ENCODE measurements around the gene LCE5A.
"Not testable (repeated sequence)": the region's sequence is repeated elsewhere in the genome, so short reads cannot be mapped to it uniquely, and the experiment has no call there.

The LCE5A gene, protein sequence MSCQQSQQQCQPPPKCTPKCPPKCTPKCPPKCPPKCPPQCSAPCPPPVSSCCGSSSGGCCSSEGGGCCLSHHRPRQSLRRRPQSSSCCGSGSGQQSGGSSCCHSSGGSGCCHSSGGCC

DNA sequence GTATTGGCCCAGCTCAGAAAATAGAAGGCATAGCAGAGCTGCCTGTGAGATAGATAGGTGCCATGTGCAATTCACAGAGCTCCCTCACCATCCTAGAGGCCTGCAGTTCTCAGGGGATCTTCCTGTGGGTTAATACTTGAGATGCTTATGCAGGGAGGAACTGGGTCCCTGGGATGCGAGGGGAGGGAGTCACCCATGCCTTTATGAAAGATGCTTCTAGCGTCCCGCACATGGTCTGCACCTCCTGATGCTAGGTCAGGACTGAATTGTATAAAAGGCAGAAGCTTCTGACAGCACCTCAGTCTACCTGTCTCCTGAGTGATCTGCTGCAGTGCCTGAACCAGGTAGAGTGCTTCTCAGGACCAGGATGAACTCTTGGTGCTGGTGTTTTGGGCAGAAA lies at the start of gene LCE5A:
Gene LCE5A, plus strand, starts transcription at position 301 of the 400 bp plus-strand sequence. CDS start 732 bp downstream, outside the sequence.
- no peak for ATAC-seq

DNA sequence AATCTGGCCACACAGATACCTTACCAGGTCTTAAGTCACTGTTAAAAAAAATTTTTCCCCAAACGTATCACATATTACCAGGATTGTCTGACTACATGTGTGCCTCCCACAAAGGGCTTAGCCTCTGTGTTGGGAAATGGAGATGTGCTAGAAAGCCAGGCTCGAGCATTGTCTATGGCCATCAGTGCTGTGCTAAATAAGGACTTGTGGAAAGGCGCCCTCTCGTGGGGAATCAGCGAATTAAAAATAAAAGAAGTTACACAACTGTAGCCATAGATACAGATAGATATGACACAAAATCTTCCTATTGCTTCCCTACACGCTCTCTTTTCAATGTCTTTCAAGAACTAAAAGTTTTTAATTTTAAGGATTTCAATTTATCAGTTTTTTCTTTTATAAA lies 49.1 kb upstream of the LCE5A start:
- ATAC-seq, result no peak

DNA sequence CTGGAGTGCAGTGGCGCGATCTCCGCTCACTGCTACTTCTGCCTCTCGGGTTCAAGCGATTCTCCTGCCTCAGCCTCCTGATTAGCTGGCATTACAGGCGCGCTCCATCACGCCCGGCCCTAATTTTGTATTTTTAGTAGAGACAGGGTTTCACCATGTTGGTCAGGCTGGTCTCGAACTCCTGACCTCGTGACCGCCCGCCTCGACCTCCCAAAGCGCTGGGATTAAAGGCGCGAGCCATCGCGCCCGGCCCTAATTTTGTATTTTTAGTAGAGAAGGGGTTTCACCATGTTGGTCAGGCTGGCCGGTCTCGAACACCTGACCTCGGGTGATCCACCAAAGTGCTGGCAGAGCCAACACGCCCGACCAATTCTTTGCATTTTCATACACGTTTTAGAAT lies 48.0 kb upstream of the LCE5A start:
- no peak for ATAC-seq

DNA sequence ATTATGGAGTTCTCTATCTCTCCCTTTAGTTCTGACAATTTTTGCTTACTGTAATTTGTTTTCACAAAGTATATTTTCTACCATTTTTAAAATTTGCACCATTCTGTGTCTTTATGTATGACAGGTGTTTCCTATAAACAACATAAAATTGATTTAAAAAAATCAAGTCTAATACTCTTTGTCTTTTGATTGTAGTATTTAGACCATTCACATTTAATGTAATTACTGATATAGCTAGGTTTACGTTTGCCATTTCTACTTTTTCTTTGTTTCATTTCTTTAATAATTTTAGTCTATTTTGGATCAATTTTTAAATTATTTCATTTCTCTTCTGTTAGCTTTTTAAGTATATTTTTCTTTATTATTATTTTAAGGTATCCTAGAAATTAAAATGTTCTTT lies 44.4 kb upstream of the LCE5A start:
- ATAC-seq, result no peak

DNA sequence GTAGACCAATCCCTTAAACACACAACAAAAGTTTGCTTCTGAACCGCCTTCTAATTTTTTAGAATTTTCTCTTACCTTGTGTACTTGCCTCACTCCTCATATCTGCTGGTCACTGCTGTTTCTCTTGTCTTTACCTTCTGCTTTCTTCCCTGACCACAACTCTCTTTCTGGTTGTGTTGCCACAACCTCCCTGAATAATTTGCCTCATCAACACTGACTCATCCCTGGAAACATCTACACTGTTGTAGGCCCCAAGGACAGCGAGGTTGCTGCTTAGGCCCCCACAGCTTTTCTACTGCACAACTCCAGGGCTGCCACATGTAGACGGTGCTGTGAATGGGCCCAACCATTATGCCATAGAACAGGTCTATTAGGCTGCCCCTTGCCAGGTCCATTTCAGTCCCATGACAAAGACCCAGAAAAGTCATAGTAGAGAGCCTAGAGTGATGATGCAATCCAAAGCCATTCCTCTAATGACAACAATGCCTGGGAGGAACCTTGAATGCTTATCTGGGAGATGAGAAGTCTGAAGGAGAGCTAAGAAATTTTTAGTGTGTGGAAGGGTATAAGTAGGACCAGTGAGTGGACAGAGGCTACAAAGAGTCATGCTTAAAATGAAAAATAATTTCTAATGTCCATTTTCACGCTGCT lies 36.6 kb upstream of the LCE5A start:
- no peak for ATAC-seq

DNA sequence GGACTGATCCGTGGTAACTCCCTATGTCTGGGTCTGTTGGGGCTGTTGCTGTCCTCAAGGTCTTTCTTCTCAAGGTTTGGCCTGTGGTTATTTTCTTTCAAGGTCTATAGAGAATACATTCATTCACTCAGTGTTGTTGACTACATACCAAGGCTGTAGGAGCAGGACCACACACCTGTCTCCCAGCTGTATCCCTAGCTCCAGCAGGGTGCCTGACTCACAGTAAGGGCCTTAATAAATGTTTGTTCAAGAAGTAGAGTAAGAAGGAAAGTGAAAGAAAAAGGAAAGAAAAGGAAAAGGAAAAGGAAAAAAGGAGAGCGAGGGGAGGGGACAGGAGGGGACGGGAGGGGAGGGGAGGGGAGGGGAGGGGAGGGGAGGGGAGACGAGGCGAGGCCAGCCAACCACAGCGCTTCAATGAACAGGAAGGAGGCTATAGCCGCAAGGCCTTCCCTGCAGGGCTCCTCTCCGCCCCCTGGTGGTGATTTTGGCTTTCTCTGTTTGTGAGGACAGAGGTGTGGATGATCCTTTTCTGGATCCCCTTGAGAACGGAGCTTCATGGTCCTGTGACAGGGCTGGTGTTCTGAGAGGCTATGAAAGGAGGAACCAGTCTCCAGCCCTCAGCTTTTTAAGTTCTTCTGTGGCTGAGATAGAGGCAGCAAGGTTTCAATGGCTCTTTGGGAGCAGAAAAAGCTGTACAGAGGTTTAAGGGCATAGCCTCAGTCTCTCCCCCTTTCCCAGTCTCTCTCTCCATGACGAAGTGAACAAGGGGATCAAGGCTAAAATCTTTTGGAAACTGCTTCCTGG lies 30.6 kb upstream of the LCE5A start:
- ATAC-seq, result peak; percentile 27 to 32

DNA sequence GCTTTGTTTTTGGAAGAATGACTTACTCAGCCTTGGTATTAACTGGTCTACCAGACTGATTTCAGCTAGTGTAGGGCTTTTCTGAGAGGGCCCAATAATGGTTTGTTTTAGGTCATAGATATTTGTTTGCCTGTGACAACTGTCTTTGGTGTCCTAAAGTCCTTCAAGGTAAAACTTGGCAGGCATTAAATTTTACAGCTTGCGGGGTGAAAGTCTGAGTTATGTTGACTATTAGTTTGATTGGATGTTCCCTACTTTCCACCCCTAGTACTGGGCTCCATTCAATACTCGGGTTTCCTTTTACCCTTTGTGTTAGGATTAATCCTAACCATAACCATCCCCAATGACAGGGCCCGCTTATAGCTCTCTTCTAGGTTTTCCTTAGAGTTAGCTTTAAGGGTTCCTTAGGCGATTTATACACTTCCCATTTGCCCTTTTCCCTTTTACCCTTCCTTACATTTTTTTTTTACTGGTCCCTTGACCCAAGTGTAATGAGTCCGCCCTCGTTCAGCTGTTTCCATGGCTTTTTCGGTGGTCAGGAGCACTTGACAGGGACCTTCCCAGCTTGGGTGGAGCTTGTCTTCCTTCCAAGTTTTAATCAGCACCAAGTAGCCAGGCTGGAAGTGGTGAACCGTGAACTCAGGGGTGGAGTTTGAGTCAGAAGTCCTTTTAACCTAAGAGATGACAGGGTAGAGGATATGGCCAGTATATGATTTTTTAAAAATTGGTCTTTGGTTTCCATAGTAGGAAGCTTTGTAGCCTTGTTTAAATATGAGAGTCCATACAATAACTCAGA lies 28.5 kb upstream of the LCE5A start:
- no peak for ATAC-seq

DNA sequence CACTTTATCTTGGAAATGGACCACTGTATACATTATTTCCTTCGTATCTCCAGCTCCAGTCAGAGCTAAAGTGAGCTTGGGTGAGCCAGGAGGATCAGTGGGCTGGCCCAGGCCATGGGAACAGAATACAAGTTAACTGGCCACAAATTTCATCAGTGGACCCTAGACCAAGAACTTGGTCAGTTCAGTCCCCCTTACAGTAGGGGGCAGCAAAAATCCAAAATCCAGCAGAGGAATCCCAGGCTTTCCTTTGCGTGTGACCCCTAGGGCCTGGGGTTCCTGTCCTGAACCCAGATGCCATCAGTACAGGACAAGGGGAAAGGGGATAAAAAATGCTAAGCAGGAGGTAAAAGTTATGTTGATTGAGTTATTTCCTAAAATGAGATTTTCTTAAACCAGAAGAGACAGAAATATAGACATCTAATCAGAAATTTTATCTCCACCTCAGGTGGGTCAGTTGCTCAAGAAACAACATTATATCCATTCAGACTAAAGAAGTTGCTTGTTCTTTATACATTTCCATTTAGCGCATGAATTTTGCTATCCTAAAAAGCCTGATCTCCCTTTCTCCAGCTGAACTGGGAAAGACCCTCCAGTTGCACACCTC lies 24.1 kb upstream of the LCE5A start:
- no peak for ATAC-seq

DNA sequence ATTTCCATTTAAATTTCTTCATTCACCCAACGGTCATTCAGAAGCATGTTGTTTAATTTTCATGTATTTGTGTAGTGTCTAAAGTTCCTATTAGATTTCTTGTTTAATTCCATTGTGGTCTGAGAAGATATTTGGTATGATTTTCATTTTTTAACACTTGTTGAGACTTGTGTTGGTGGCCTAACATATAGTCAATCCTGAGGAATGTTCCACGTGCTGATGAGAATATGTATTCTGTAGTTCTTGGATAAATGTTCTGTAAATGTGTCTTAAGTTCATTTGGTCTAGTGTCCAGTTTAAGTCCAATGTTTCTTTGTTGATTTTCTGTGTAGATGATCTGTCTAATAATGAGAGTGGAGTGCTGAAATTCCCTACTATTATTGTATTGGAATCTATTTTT lies 22.7 kb upstream of the LCE5A start:
- no peak for ATAC-seq

DNA sequence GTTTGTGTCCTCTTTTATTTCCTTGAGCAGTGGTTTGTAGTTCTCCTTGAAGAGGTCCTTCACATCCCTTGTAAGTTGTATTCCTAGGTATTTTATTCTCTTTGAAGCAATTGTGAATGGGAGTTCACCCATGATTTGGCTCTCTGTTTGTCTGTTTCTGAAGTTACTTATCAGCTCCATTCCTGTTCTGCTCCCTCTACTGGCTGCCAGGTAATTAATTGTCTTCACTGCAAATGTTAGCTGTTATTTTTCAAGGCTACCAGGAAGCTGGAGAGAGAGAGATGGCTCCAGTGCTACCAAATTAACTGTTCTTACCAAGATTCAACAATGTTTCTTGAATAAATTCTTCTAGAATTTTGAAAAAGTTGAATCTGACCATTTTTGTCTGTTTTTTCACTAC lies 19.1 kb upstream of the LCE5A start:
- ATAC-seq, result not testable (repeated sequence)

DNA sequence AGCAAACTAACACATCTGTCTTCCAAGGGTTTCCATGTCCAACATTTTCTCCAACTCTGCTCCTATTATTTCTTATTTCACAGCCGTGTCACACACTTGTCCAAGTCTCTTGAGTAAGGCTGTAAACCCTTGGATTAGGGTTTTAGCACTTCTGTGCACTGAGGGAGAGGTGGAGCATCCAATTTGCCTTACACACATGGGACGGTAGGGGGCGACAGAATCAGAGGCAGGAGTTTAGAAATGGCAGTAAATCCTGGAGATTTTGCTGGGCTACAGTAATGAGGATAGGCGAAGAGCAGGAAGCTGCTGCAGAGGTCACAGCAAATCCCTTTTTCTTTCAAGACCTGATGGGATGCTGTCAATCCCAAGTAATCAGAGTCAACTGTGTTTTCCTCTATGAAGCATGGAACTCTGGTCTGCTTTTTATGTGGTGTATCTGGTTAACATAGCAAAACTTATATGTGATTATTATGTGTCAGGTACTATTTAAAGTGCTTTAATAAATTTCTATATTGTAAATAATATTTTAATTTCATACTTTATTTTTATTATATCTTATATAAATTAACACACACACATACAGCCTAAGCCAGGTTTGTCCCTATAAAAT lies 15.4 kb upstream of the LCE5A start:
- no peak for ATAC-seq

DNA sequence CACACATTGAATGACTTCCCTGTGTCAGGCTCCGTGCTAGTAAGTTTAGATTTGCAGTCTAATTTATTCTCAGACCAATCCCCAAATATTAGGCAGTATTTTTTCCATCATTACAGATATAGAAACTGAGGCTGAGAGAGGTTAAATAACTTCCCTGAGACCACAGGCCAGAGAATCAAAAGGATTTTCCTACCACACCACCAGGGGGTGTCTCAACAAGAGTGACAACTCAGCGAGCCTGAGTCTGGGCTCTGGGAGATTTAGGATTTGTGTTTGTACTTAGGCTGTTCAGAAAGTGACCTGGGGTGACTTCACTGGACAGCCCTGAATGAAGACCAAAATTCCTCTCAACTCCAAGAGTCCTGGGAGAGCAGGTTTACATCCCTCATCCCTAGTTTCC lies 13.3 kb upstream of the LCE5A start:
- ATAC-seq, result no peak

DNA sequence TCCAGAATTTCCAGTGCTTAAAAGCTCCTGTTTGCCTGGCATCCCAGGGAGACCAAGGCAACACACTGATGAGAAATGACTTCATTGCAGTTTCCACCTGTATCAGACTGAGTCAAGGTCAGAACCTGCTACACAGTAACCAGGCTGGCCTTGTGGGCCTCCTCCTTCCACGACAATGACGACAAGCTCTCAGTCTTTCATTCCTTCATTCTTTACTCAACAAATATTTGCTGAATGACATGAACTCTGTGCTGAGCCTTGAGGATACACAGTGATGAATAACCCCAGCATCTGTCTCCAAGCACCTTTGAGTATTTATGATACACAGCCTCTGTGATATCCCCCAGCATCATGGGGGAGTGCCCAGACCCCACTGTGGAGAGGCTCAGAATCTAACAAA lies 8.9 kb upstream of the LCE5A start:
- ATAC-seq, result no peak

DNA sequence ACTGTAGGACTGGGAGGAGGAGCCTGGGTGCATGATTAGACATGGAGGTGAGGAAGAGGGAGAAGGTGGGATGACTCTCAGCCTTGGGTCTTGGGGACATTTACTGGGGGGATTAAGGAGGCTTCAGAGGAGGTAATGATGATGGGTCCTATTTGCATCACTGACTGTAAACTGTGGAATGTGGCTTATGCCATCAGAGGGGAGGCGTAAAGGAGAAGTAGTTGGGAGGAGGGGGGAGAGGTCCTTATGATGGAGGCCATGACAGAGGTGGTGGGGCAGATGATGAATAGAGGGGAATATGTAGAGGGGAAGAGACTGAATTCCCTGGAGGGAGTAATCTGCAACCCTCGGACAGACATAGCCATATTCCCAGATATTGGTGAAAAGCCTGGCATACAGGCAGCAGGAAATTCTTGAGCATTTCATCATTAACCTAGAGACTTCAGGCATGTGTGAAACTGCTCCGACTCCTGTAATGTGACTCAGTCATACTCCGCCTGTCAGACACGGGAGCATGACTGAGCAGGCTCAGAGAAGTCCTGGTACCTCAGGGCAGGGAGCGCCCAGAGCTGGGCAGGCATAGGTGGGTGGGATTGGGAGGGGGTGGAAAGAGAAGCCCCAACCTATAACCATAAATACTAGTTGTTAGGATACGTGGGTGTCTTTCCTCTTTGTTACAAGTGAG lies 8.0 kb upstream of the LCE5A start:
- no peak for ATAC-seq

DNA sequence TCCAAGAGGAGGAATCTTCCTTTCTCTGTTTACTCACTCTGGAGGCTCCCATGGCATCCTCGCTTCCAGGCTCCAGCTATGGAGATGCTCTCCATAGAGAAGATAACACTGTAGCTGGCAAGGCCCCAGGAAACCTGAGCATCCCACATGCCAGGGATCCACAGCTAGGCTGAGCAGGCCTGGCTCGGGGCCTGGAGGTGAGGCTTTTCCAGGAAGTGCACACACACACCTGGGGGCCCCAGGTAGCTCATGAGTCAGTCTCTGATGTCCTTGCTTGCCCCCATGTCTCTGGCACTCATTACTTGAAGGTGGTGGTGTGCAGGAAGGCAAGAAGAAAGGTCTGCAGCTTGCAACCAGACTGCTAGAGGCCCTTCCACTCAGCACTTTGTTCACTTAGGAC lies 5.5 kb upstream of the LCE5A start:
- no peak for ATAC-seq

DNA sequence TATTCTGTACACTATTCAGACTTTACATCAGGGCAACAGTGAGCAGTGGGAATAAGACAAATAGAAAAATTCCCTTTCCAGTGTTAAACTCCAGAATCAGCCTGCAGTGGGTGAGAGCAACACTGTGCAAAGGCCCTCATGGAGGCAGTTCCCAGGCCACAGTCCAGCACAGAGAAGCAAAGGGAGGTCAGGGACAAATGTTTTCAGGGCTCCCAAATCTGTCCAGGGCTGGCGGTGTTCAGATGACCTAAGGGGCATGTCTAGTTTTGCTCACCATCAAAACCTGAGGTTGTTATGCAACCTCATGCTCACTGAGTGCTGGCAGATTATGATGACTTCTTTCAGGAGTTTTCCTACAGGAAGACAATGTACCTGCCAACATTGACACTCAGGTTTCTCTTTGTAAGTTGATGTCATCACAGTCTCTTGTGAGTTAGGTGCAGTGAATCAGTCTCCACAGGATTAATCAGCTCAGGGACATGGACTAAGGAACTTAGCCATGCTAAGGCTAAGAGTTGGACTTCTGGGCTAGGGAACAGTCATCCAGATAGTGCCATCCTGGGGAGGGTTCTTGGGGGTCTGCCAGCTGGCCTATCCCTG lies 3.6 kb upstream of the LCE5A start:
- no peak for ATAC-seq

DNA sequence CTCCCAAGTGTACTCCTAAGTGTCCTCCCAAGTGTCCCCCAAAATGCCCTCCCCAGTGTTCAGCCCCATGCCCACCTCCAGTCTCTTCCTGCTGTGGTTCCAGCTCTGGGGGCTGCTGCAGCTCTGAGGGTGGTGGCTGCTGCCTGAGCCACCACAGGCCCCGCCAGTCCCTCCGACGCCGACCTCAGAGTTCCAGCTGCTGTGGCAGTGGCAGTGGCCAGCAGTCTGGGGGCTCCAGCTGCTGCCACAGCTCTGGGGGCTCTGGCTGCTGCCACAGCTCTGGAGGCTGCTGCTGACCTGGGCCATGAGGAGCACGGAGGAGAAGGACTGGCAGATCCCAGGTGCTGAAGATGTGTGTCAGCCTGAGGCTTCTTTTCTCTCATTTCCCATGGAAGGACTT lies 993 bp downstream of the LCE5A start:
- ATAC-seq, result no peak

DNA sequence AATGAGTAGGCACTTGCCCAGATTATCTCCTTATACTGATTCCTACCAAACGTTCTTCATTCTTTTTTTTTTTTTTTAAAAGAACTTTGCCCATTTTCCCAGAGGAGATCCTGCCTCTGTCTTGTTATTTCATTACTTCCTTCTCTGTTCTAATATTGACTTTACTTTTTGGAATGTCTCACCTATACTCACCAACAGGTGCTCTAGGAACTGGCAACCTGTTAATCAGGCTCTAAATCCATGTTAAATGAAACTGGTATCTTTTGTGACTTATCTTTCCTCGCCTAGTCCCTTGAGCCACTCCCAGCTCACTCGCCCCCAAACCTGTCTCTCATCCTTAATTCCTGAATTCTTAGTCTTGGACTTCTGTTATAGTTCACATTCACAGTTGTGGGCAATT lies 2.5 kb downstream of the LCE5A start:
- no peak for ATAC-seq

DNA sequence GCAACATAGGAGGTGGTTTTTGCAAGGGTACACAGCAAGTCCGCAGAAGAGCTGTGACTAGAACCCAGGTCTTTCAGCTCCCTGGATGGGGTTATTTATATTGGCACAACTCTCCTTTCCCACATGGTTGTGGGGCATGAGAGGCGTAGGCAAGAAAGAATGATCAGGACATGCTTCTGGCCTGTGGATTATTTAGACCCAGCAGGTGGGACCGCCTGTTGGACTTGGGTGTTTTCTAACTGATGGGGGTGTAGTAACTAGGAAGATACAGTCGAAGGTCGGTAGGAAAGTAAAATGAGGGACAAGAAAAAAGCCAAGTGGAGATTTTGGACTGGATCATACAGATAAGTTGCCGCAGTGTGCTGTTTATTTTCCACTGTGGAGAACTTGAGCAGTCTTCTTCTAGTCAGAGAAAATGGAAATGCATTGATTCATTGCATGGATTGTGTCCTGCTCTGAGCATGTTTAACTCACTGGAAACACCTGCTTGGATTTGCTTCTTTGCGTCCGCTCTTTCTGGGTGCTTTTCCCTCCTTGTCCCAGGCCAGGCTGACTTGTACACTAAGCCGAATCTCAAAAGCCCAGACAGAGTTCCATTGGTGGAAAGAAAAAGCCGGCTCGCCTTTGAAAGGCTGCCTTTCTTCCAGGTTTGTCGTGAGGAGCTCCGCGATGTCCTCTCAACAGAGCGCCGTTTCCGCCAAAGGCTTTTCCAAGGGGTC lies 4.3 kb downstream of the LCE5A start:
- no peak for ATAC-seq

DNA sequence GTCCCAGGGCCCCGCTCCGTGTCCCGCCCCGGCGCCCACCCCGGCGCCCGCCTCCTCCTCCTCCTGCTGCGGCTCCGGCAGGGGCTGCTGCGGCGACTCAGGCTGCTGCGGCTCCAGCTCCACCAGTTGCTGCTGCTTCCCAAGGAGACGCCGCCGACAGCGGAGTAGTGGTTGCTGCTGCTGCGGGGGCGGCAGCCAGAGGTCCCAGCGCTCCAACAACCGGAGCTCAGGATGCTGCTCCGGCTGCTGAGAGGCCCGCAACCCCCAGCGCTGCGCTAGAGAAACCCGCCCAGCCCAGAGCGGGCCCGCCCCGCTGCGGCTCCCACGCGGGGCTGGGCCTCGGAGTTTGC lies 4.8 kb downstream of the LCE5A start:
- peak in 1 of 2 donors; percentile 17 for ATAC-seq

DNA sequence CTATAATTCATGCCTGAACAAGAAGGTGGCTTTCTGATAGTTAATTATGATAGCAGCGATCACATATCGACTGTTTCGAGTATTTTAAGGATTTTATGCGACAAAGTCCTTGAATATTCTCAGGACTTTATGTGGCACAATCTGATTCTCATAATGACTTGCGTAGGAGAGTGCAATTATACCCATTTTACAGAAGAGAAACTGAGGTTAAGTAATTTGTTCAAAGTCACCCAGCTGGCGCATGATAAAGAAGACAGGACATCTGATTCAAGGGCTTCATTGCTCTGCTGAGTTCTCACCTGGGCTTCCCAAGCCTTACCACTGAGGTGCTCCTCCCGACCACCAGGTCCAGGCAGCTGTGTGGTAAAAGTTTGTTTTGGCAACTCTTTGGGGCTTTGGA lies 5.5 kb downstream of the LCE5A start:
- no peak for ATAC-seq
